Measurements from ENCODE around the gene PSEN1.

PSEN1 gene

GRCh38 chr14:73217411-73217810 is 81.1 kb downstream of the PSEN1 start:
- no peak overlapping the region for H3K4me3 ChIP-seq (ENCODE audit: low read length)
- H3K27me3 ChIP-seq (ENCODE audit: insufficient read depth, low read length): no peaks in the 10 kb centered on the region
- peaks cover 4% of the 10 kb centered on the region for H3K4me1 ChIP-seq (ENCODE audit: insufficient read depth, low read length)
- no peak overlapping the region for H3K27ac ChIP-seq (ENCODE audit: low read depth, low read length)
- H3K9me3 ChIP-seq (ENCODE audit: insufficient read depth, low read depth, low read length): no peaks in the 10 kb centered on the region
- peaks cover 76% of the 10 kb centered on the region for H3K36me3 ChIP-seq (ENCODE audit: insufficient read depth, low read length)
- 96% methylated on average over 1 of the region's 1 CpG for WGBS
- no peak overlapping the region for H3K9ac ChIP-seq (ENCODE audit: low read depth, low read length)

DNA sequence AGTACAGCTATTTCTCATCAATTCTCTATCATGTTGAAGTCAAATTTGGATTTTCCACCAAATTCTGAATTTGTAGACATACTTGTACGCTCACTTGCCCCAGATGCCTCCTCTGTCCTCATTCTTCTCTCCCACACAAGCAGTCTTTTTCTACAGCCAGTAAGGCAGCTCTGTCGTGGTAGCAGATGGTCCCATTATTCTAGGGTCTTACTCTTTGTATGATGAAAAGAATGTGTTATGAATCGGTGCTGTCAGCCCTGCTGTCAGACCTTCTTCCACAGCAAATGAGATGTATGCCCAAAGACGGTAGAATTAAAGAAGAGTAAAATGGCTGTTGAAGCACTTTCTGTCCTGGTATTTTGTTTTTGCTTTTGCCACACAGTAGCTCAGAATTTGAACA is 83.8 kb downstream of the PSEN1 start:
- no peak overlapping the region for H3K9ac ChIP-seq (ENCODE audit: low read depth, low read length)
- H3K9me3 ChIP-seq (ENCODE audit: insufficient read depth, low read depth, low read length): no peaks in the 10 kb centered on the region
- no peak overlapping the region for H3K4me3 ChIP-seq (ENCODE audit: low read length)
- WGBS: 80% methylated on average over 4 of the region's 4 CpGs
- H3K27ac ChIP-seq (ENCODE audit: low read depth, low read length): no peak overlapping the region
- peaks cover 15% of the 10 kb centered on the region for H3K4me1 ChIP-seq (ENCODE audit: insufficient read depth, low read length)
- no peaks in the 10 kb centered on the region for H3K27me3 ChIP-seq (ENCODE audit: insufficient read depth, low read length)
- H3K36me3 ChIP-seq (ENCODE audit: insufficient read depth, low read length): peaks cover 58% of the 10 kb centered on the region

DNA sequence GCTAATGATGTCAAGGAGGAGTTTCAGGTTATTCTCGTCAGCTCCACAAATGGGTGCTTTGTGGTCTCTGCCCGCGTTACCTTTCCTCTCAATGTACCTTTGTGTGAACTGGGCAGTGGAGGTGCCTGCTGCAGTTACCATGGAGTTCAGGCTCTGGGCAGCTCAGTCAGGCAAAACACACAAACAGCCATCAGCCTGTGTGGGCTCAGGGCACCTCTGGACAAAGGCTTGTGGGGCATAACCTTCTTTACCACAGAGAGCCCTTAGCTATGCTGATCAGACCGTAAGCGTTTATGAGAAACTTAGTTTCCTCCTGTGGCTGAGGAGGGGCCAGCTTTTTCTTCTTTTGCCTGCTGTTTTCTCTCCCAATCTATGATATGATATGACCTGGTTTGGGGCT is 84.3 kb downstream of the PSEN1 start:
- 94% methylated on average over 5 of the region's 5 CpGs for WGBS
- peaks cover 15% of the 10 kb centered on the region for H3K4me1 ChIP-seq (ENCODE audit: insufficient read depth, low read length)
- H3K9me3 ChIP-seq (ENCODE audit: insufficient read depth, low read depth, low read length): no peaks in the 10 kb centered on the region

GRCh38 chr14:73221945-73222344 is 85.6 kb downstream of the PSEN1 start:
- H3K9ac ChIP-seq (ENCODE audit: low read depth, low read length): no peak overlapping the region
- H3K27me3 ChIP-seq (ENCODE audit: insufficient read depth, low read length): no peaks in the 10 kb centered on the region
- peaks cover 45% of the 10 kb centered on the region for H3K36me3 ChIP-seq (ENCODE audit: insufficient read depth, low read length)
- 67% methylated on average over 2 of the region's 2 CpGs for WGBS
- H3K9me3 ChIP-seq (ENCODE audit: insufficient read depth, low read depth, low read length): no peaks in the 10 kb centered on the region
- H3K4me1 ChIP-seq (ENCODE audit: insufficient read depth, low read length): peaks cover 15% of the 10 kb centered on the region
- no peak overlapping the region for H3K4me3 ChIP-seq (ENCODE audit: low read length)
- H3K27ac ChIP-seq (ENCODE audit: low read depth, low read length): no peak overlapping the region

More for the DNA sequence above, 84.3 kb downstream of the PSEN1 start:
- Histone ChIP-seq H3K27ac (ENCODE audit: low read depth, low read length) (no peak overlapping the region), H3K4me3 (ENCODE audit: low read length) (no peak overlapping the region), H3K27me3 (ENCODE audit: insufficient read depth, low read length) (no peaks in the 10 kb centered on the region), H3K36me3 (ENCODE audit: insufficient read depth, low read length) (peaks cover 55% of the 10 kb centered on the region), H3K9ac (ENCODE audit: low read depth, low read length) (no peak overlapping the region)

- Histone ChIP-seq H3K9me3 (ENCODE audit: insufficient read depth, low read depth, low read length) (no peaks in the 10 kb centered on the region), H3K9ac (ENCODE audit: low read depth, low read length) (no peak overlapping the region), H3K4me3 (ENCODE audit: low read length) (no peak overlapping the region), H3K4me1 (ENCODE audit: insufficient read depth, low read length) (peaks cover 18% of the 10 kb centered on the region), H3K36me3 (ENCODE audit: insufficient read depth, low read length) (peaks cover 37% of the 10 kb centered on the region), H3K27ac (ENCODE audit: low read depth, low read length) (no peak overlapping the region), H3K27me3 (ENCODE audit: insufficient read depth, low read length) (no peaks in the 10 kb centered on the region)
- WGBS: 23% methylated on average over 5 of the region's 5 CpGs
Measured at GRCh38 chr14:73223049-73223448, 86.7 kb downstream of the PSEN1 start.

DNA sequence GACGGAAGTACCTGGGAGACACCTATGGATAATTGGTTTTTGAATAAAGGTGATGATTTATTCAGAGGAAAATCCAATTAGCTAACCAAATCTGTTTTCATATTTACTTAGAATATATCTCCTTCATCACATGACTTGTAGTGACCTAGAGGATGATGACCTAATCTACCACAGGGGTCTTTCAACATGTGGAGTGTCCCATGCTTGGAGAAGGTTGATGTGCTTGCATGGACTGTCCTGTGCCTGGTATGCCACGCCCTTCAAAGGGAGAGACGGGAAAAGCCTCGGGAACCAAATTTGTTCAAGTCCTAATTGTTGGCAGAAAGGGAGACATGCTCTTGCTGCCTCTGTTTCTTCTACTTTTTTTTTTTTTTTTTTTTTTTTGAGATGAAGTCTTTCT is 89.2 kb downstream of the PSEN1 start:
- WGBS: 93% methylated on average over 4 of the region's 4 CpGs
- no peak overlapping the region for H3K4me3 ChIP-seq (ENCODE audit: low read length)

DNA sequence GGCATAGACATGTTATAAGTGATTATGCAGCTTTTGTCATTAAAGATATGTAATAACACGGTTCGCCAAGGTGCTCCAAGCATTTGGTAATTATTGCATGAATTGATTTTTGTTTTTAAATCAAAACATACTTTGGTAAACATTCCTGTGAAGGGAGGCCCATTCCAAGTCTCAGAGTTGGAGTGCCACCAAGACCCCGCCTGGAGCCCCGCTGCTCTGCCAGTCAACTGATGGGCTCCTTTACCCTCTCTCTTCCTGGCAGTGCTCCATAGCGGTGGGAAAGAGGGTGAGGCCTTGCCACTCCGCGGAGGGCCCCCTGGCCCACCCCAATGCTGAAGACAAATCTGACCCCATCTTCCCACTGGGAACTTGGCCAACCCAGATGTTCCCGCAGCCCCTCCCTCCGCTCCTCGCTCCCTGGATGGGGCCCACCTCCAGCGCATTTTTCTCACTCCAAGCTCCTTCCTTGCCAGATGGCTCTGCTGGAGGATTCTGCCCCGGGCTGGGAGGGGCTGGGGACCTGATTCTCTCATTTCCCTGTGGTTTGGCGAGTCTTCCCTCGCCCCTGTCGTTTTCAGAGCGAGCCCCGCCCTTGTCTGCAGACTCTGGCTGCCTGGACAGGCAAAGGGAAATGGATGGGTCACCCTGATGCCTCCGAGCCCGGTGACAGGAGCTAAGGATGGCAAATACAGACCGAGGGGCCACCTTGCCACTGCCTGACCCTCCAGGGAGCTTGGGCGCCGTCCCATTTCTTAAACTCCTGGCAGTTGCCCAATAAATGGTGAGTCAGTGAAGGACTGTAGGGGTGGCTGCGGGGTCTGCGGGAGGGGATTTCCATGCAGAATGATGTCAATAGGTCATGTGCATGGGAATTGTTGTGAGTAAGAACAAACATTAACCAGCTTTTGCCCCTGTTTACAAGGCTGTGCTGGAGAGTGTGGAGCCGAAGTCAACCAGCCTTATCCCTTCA is 91.8 kb downstream of the PSEN1 start:
- H3K4me3 ChIP-seq (ENCODE audit: low read length): no peak overlapping the region
- peaks cover 1% of the 10 kb centered on the region; the same call in 1 of the 2 replicates for H3K27me3 ChIP-seq (ENCODE audit: insufficient read depth, low read length)
- H3K4me1 ChIP-seq (ENCODE audit: insufficient read depth, low read length): peaks cover 21% of the 10 kb centered on the region
- H3K36me3 ChIP-seq (ENCODE audit: insufficient read depth, low read length): no peaks in the 10 kb centered on the region
- 58% methylated on average over 25 of the region's 25 CpGs for WGBS
- H3K27ac ChIP-seq (ENCODE audit: low read depth, low read length): no peak overlapping the region
- H3K9ac ChIP-seq (ENCODE audit: low read depth, low read length): no peak overlapping the region
- no peaks in the 10 kb centered on the region for H3K9me3 ChIP-seq (ENCODE audit: insufficient read depth, low read depth, low read length)

More for the DNA sequence above, 89.2 kb downstream of the PSEN1 start:
- Histone ChIP-seq H3K4me1 (ENCODE audit: insufficient read depth, low read length) (peaks cover 21% of the 10 kb centered on the region), H3K9me3 (ENCODE audit: insufficient read depth, low read depth, low read length) (no peaks in the 10 kb centered on the region), H3K9ac (ENCODE audit: low read depth, low read length) (no peak overlapping the region), H3K27ac (ENCODE audit: low read depth, low read length) (no peak overlapping the region), H3K27me3 (ENCODE audit: insufficient read depth, low read length) (no peaks in the 10 kb centered on the region), H3K36me3 (ENCODE audit: insufficient read depth, low read length) (peaks cover 13% of the 10 kb centered on the region)

DNA sequence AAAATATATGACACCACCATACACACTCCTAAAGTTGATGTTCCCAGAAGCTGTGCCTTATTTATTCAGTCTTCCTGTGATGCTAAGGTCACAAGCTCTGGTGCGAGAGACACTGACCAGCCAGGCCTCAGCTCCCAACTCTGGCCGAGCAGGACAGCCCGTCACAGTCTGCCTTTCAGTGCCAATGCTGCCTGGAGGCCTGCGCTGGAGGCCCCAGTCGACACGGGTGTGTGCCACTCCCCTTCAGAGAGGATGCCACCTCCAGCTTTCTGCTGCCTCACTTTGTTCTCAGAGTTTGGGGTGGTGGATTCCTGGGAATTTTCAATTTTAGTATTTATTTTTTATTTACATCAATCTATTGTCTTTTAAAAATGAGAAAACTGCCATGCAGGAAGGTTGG is 93.7 kb downstream of the PSEN1 start:
- 95% methylated on average over 6 of the region's 6 CpGs for WGBS

GRCh38 chr14:73231981-73232851 is 95.9 kb downstream of the PSEN1 start:
- Histone ChIP-seq H3K9me3 (ENCODE audit: insufficient read depth, low read depth, low read length) (no peaks in the 10 kb centered on the region), H3K4me1 (ENCODE audit: insufficient read depth, low read length) (peaks cover 47% of the 10 kb centered on the region), H3K27me3 (ENCODE audit: insufficient read depth, low read length) (peaks cover 28% of the 10 kb centered on the region), H3K27ac (ENCODE audit: low read depth, low read length) (no peak overlapping the region), H3K4me3 (ENCODE audit: low read length) (no peak overlapping the region), H3K36me3 (ENCODE audit: insufficient read depth, low read length) (no peaks in the 10 kb centered on the region), H3K9ac (ENCODE audit: low read depth, low read length) (no peak overlapping the region)
- WGBS: 76% methylated on average over 17 of the region's 19 CpGs

More for the DNA sequence above, 93.7 kb downstream of the PSEN1 start:
- H3K36me3 ChIP-seq (ENCODE audit: insufficient read depth, low read length): no peaks in the 10 kb centered on the region
- H3K27ac ChIP-seq (ENCODE audit: low read depth, low read length): no peak overlapping the region
- no peak overlapping the region for H3K9ac ChIP-seq (ENCODE audit: low read depth, low read length)
- peaks cover 8% of the 10 kb centered on the region; the same call in 1 of the 2 replicates for H3K27me3 ChIP-seq (ENCODE audit: insufficient read depth, low read length)
- H3K9me3 ChIP-seq (ENCODE audit: insufficient read depth, low read depth, low read length): no peaks in the 10 kb centered on the region
- no peak overlapping the region for H3K4me3 ChIP-seq (ENCODE audit: low read length)
- H3K4me1 ChIP-seq (ENCODE audit: insufficient read depth, low read length): peaks cover 36% of the 10 kb centered on the region

- Histone ChIP-seq H3K36me3 (ENCODE audit: insufficient read depth, low read length) (no peaks in the 10 kb centered on the region), H3K4me3 (ENCODE audit: low read length) (no peak overlapping the region), H3K27ac (ENCODE audit: low read depth, low read length) (no peak overlapping the region), H3K27me3 (ENCODE audit: insufficient read depth, low read length) (peaks cover 35% of the 10 kb centered on the region), H3K9me3 (ENCODE audit: insufficient read depth, low read depth, low read length) (no peaks in the 10 kb centered on the region), H3K4me1 (ENCODE audit: insufficient read depth, low read length) (peaks cover 46% of the 10 kb centered on the region), H3K9ac (ENCODE audit: low read depth, low read length) (no peak overlapping the region)
- 86% methylated on average over 8 of the region's 8 CpGs for WGBS
Measured at GRCh38 chr14:73232984-73233383, 96.7 kb downstream of the PSEN1 start.

DNA sequence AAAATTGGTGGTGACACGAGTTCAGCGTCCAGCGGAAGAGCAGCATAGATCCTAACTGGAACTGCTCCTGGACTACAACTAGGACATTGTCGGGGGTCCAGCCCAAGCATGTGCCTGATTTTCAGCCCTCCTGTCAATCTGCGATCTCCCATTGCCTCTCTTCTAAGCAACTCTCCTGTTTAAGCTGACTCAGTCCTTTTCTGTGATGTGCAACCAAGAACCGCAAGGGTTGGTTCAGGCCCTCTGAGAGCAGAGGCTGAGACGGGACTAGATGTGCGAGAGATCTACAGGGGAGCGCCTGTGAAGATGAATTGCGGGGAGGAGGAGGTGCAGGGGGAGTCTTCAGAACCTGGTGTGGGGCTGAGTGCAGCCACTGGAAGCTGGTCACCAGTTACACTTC is 97.3 kb downstream of the PSEN1 start:
- H3K27ac ChIP-seq (ENCODE audit: low read depth, low read length): no peak overlapping the region
- H3K9ac ChIP-seq (ENCODE audit: low read depth, low read length): no peak overlapping the region
- peaks cover 46% of the 10 kb centered on the region for H3K4me1 ChIP-seq (ENCODE audit: insufficient read depth, low read length)
- no peak overlapping the region for H3K4me3 ChIP-seq (ENCODE audit: low read length)
- H3K27me3 ChIP-seq (ENCODE audit: insufficient read depth, low read length): peaks cover 41% of the 10 kb centered on the region
- H3K9me3 ChIP-seq (ENCODE audit: insufficient read depth, low read depth, low read length): no peaks in the 10 kb centered on the region
- H3K36me3 ChIP-seq (ENCODE audit: insufficient read depth, low read length): no peaks in the 10 kb centered on the region
- WGBS: 91% methylated on average over 10 of the region's 10 CpGs
